ENCODE results near the gene TOX2. TPM values are rescaled to one million over a fixed set of nuclear protein-coding genes. Genes with fewer than 3 reads are reported as not detected.

The TOX2 gene, protein sequence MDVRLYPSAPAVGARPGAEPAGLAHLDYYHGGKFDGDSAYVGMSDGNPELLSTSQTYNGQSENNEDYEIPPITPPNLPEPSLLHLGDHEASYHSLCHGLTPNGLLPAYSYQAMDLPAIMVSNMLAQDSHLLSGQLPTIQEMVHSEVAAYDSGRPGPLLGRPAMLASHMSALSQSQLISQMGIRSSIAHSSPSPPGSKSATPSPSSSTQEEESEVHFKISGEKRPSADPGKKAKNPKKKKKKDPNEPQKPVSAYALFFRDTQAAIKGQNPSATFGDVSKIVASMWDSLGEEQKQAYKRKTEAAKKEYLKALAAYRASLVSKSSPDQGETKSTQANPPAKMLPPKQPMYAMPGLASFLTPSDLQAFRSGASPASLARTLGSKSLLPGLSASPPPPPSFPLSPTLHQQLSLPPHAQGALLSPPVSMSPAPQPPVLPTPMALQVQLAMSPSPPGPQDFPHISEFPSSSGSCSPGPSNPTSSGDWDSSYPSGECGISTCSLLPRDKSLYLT
- 0.18 and 1.9 TPM in 2 replicates for total RNA-seq (2014; rRNA removed; shearing (Covaris generic))

DNA sequence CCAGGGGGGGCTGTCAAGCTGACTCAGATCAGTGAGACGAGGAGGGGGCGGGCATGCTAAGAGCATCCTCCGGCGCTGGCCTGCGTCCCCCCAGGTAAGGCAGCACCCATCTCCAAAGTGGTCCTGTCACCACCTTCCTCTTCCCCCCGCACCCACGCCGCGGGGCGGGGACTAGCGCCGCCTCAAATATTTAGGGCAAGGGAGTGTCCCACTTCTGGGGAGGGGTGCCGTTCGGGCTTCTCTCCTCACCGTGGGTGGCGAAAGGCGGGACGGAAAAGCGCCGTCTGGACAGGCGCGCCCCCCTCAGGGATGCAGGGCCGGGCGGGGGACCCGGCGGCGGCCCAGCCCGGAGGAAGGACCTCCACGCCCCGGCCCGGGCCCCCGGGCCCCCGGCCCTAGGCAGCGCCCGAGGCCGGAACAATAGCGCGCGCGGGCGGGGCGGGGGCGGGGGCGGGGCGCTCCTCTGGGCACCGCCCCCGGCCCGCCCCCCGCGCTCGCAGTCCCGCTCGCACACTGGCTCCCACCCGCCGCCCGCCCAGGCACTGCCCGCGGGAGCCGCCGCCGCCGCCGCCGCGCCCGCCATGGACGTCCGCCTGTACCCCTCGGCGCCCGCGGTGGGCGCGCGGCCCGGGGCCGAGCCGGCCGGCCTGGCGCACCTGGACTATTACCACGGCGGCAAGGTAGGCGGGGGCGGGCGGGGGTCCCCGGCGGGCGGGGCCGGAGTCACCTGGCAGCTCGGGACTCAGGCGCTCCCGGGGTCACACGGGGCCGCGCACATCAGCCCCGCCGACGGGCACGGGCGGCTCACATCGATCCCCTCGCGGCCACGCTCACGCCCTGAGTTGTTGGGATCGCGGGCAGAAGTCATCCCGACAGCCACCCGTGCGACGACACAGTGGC lies at the start of gene TOX2:
Gene TOX2, plus strand, starts transcription at position 542 of the 900 bp plus-strand sequence. Its CDS starts 40 bp downstream, at position 582.
- no peak for DNase-seq (ENCODE audit: low spot score)

DNA sequence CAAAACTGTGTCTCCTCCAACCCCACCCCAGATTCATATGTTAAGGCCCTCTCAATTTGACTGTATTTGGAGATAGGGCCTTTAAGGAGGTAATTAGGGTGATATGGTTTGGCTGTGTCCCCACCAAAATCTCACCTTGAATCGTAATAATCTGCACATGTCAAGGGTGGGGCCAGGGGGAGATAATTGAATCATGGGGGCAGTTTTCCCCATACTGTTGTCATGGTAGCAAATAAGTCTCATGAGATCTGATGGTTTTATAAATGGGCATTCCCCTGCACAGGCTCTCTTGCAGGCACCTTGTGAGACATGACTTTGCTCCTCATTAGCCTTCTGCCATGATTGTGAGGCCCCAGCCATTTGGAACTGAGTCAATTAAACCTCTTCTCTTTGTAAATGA lies 46.6 kb upstream of the TOX2 start:
- no peak for DNase-seq (ENCODE audit: low spot score)

DNA sequence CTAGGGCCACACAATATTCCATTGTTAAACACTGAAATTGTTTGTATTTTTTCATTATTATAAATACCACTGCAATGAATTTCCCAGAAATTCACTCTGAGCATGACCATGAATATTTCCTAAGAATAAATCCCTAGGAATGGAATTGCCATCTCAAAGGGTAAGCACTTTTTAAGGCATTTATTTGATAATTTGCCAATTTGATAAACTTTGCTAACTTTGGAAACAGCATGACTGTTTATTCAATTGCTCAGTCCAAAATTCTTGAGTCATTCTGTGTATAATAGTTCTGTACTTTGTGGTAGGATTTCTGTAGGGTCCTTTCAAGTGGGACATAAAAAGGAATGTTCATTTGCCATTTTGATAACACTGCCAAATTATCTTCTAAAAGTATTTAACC lies 44.2 kb upstream of the TOX2 start:
- DNase-seq (ENCODE audit: low spot score), result no peak

DNA sequence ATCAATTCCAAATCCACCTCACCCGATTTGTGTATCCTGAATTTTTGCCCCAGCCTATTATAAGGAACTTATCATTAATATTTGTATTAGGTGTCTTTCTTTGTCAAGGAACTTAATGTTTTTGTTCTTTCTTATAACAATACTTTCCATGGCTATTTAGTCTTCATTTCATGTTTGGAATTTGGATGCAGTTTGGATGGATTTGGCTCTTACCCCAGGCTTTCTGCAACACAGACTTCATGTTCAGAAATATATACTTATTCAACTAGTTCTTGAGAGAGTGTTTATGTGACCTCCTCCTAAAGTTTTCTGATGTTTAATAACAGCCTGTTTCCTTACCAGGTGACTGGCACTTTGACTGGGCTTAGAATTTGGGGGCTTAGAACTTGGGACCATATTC lies 35.9 kb upstream of the TOX2 start:
- DNase-seq (ENCODE audit: low spot score), result no peak

DNA sequence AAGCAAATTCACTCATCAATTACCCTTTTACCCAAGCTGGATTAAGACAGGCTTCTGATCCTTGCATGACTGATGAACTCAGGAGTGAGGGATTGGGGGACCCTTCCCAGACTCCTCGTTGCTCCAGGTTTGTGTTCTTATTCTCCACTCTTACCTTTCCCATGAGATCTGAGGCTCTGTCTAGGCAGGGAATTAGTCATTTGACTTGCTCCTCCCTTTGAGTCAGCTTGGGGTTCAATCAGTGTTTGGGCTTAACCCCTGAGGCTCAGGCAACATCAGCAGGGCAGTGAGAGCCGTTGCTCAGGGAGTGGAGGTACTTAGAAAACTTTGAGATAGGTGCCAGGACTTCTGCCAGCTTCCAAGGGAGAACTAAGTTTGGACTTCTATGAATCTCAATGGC lies 20.7 kb upstream of the TOX2 start:
- no peak for DNase-seq (ENCODE audit: low spot score)

DNA sequence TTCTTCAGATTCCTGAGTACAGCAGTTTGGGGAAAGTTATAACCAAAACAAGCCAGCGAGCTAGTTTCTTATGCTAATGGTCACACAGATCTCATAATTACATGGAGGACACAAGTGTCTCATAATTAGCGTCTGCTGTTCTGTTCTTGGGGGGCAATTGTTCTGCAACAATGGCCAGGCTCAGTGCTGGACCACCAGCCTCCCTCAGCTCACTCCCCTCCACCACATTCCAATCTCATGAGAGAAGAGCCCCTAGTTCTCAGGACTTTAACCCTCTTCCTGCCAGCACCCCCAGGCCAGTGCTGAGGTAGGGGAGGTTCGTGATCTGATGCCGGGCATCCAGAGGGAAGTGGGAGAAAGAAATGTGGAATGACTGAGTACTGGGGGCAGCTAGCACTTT lies 20.2 kb upstream of the TOX2 start:
- DNase-seq (ENCODE audit: low spot score), result no peak

DNA sequence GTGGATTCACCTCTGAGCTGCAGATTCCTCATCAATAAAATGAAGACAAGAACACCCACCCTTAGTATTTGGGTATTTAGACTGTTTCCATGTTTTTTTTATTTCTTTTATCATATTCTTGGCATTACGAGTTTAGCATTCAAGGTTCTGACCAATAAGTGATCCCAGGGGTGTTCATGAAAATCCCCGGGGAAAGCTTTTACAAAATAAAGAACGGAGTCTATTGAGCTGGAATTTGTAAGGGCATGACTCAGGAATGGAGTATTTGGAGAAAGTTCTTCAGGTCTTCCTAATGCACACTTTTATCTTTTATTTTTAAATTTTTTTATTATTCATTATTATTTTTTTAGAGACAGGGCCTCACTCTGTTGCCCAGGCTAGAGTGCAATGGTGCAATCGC lies 19.4 kb upstream of the TOX2 start:
- DNase-seq (ENCODE audit: low spot score), result no peak

DNA sequence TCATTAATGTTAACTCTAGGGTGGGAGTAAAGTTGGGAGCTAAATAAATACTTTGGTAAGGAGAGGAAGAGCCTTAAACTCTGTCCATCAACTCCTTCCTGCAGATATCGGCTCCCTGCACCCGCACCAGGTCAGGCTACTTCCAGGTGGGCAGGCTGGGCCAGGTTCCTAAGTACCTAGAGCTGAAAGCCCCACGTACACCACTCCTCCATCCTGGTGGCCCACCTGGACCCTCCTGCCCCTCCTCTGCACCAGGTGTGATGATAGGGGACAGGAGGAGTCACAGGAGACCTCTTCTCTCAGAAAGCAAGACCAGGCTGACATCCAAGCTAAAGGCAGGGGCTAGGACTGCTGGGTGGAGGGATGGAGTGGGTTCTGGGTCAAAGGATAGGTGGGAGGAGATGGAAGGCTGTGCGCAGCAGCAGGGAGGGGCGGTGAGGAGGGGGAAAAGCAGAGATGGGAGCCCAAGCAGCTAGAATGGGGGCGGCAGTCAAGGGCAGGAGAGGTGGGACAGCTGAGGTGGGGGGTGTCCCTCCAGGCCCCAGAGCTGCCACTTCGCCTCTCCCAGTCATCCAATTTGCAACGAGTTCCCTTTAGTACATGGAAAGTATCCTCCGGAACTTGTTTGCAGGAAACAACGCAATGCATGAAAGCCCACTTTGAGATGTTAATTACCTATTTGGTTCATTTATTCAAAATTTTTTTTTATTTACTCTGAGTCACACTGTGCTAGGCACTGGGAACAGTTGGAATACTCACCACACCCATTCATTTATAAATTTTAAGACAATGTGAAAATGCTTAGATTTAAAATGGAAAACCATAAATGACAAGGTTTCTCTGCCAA lies 15.2 kb upstream of the TOX2 start:
- DNase-seq (ENCODE audit: low spot score), result no peak

DNA sequence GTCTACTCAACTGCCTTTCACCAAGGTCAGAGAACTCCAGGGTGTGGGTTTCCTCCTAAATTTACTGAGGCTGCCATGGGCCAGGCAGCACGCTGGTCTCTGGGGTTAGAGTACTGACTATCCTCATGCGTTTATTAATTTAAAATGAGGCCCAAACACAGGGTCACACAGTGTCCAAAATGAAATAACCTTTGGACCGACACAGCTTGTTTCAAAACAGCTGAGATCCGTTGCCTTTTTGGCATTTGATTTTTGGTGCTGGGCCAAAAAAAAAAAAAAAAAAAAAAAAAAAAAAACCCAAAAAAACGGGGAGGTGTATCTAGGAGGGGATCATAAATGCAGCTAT lies 14.6 kb upstream of the TOX2 start:
- no peak for DNase-seq (ENCODE audit: low spot score)

DNA sequence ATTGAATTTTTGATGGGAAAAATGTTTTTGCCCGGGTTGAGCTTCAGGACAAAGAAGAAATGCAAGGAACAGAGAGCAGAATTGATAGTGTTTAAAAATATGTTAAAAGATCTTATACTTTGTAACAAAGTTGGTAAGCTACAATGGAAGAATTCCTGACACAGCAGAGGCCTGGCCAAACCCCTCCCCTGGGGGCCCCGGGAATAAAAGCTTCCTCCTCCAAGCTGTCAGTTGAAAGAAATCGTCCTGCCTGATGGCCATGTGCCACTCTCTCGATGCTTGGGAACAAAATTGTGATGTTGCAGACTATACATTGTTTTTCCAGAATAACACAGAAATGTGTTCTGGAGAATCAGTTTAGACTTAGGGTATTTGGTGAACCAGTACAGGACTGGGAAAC lies 14.2 kb upstream of the TOX2 start:
- no peak for DNase-seq (ENCODE audit: low spot score)

DNA sequence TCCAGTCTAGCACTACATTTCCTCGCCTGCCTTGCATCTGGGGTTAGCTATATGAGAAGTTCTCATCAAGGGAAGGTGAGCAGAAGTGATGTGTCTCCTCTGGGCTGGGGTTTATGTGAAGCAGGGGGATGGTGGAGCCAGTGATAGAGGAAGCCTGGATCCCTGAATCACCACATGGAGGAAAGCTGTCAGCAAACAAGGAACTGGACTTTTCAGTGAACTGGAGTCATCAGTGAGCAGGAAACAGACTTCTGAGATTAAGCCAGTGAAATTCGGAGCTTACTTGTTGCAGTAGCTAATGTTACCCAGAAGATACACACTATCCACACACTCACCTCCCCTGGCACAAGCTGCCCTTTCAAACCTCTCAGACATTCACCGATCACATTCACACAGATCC lies 13.4 kb upstream of the TOX2 start:
- no peak for DNase-seq (ENCODE audit: low spot score)

DNA sequence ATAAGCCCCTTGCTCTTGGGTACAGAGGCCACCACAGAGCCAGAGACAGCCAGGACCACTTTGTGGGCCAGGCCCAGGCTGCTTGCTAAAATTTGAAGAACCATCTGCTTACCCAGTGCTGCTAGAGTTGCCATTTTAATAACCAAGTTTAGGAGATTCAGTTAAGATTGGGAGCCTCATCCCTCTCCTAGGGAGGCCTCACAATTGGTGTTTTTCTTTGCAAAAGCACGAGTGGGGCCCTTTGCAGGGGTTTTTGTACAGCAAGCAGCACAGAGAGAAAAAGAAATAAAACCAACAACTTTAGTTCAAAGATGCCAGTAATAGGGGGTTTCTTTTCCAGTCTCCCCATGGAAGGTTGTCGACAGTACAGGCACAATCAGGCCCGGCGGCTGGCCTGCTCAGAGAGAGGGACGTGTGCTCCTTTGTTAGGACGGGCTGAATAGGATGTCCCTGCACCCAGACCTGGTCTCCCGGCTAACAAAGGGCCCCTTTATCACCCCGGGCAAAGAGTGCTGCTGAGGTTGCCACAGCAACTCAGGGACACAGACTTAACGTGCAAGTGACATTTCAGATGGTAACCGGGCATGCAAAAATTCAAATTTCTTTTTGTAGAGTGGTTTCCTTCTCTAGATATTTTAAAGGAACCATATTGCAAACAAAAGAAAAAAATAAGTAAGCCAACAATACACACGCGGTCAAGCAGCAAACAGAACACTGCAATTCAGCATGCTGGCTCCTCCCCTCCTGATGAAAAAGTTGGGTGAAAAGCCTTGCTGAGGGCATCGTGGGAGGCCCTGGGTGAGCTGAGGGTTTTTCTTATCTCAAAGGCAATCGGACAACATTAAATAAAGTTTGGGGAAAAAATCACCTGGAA lies 10.5 kb upstream of the TOX2 start:
- DNase-seq (ENCODE audit: low spot score), result no peak

DNA sequence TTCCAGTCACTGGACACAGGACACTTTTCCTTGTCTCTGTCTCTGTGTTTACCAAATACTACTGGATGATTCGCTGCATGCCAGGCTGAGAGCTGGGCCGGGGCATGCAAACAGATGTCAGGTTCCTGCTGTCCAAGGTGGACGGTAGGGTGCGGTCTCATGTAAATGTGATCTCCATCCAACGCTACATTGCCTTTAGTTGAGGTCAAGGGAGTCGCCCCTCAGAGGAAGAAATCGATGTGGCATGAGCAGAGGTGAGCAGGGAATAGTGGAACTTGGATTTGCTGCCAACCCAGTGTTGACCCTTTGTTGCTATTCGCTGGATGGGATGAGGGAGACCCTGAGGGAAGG lies 9.8 kb upstream of the TOX2 start:
- no peak for DNase-seq (ENCODE audit: low spot score)

DNA sequence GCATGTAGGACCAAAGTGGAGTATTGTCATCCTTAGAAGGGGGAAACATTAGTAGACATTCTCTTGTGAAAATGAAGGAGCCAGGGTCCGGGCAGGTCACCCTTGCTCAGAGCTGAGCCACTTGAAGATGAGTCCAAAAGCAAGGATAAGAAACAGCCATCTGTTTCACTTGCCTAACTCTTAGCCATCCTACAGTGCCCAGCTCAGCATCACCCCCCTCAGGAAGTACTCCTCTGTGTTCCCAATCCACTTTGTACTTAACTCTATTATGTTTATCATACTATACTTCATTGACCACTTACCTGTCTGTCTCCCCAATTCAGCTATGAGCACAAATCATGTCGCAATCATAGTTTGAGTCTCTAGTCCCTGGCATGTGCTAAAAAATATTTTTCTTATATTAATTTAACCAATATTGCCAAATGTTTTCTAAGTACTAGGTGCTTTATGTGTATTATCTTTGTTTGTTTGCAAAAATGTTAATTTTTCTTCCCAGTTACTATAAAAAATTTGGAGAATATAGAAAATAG lies 8.1 kb upstream of the TOX2 start:
- no peak for DNase-seq (ENCODE audit: low spot score)

DNA sequence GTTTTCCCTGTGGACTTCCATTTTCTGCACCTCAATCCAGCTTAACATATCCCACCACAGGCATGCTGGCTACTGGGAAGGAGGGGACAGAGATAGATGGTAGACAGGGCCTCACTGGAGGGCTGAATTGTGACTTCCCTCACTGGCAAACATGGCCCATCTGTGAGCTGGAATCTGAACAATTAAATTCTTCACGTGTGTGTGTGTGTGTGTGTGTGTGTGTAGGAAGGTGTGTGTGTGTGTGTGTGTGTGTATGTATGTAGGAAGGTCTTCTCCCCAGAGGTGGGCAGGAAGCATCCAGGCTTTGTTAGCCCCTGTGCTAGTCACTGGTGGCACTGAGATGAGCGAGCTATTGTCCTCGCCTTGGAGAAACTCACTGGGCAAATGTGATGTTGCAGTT lies 5.4 kb upstream of the TOX2 start:
- DNase-seq (ENCODE audit: low spot score), result no peak

DNA sequence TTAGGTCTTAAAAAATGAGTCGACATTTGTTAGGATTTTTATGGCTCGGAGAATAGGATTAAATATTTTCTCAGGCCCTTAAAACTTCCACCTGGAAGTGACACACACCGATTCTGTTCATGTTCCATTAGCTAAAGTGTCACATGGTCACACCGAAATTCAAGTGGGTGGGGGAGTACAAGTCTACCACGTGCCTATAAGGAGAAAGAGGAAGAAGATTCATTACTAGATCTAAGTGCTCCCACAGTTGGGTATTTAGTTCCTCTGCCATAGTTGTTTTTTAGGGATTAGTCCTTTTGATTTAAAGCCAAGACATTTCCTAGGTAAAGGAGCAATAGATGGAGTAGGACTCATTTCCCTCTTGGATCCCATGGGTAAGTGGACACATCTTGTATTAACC lies 4.9 kb upstream of the TOX2 start:
- no peak for DNase-seq (ENCODE audit: low spot score)

DNA sequence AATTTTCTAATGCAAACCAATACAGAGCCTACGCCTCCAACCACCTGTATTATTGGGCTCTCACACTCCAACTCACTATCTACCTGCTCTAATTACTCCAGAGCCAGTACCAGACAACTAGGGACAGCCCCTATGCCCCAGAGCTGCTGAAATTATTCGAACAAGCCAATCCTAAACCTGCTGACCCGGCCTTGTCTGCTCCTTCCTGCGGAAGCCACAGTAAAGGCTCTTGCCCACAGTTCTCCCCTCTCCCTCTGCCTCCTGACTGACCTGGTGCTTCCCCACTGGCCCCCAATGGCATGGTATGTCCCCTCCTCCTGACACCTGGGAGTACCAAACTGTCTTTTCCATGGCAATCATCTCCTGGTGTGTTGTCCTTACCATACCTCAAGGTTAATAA lies 4.1 kb upstream of the TOX2 start:
- DNase-seq (ENCODE audit: low spot score), result no peak

DNA sequence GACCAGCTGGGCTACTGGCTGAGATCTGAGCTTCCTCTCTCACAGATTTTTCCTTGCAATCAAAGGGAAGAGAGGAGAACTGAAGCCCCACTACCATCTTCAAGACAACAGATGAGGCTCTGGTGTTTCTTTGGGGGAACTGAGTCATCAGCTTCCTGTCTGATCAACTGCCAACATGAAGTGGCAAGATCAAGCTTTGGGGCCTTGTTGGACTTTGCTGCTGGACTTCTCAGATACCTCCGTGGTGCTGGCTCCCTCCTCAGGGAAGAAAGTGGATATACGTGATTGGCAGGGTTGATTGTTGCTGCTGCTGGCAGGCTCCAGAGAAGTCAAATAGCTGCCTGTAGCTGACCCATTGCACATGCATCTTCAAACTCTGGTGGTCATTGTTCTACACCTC lies 3.6 kb upstream of the TOX2 start:
- peak; percentile 24 for DNase-seq (ENCODE audit: low spot score)

DNA sequence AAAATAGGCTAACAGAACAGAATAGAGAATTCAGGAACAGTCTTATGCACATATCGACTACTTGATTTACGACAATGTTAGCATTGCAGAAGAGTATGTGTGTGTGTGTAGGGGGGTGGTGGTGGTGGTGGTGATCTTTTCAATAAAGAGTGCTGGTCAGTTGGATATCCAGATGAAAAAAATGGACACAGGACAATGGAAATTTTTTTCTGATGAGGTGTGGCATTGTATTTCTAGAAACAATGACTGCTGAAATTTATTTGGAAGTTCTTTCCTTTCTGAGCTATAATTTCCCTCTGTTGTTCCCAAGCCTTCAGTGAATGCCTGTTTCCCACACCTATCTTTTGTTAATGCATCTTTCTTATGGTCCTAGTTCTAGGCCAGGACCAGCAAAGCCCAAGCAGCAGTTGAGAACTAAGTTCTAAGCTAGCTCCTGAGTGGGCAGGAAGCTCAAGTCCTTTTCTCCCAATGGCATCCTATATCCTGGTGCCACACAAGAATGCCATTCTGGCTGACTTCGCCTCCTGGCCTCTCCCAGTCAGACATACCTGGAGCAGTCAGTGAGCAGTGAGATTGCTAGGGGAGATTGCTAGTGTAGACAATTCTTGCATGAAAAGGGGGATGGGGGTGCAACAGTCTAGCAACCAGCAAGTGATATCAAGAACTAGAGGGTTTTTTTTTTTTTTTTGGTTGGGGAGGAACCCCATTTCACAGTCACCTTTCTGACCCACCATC lies 1.2 kb upstream of the TOX2 start:
- no peak for DNase-seq (ENCODE audit: low spot score)
